PC-9 (cell line): ENCODE data around the gene LOXL1. TPM values are rescaled to one million over a fixed set of nuclear protein-coding genes. Genes with fewer than 3 reads are reported as not detected.
A peak's percentile ranks its signal among the peaks of the same experiment; 100 is the strongest.

Experiments used
- BruUV-seq: library from RNA; stranded (reverse); fragments of 400-500 nt; replicated peaks from 2 replicates; lab custom pipeline; 2021; lab: Mats Ljungman, UMichigan
- CTCF ChIA-PET: fragments of 300-600 bp; sonication (Branson Sonifier 250); formaldehyde crosslinking; loops from one replicate; lab custom pipeline; 2022; ENCODE audit warnings: antibody characterized with exemption; lab: Charles Lee
- POLR2A ChIA-PET: fragments of 300-600 bp; sonication (Branson Sonifier 250); formaldehyde crosslinking; loops from one replicate; lab custom pipeline; 2022; ENCODE audit warnings: antibody characterized with exemption; ENCODE audit not compliant: unreplicated experiment; lab: Charles Lee
- DNase-seq, 2 experiments: peaks; one replicate each; pipeline versions ENCODE4 v3.0.0 to v3.0.0-alpha.2; 2015 to 2022; ENCODE audit warnings: mixed read lengths in 1 of 2
- H2AFZ ChIP-seq: fragments of 200-600 bp; sonication (generic); 2 replicates; pipeline ENCODE4 v1.8.1; 2017; ENCODE audit warnings: antibody characterized with exemption
- H3F3A ChIP-seq: fragments of 200-600 bp; sonication (generic); 2 replicates; pipeline ENCODE4 v1.8.1; 2017; ENCODE audit warnings: antibody characterized with exemption, mild to moderate bottlenecking, low read depth; ENCODE audit not compliant: insufficient read depth
- H3K27ac ChIP-seq: fragments of 200-600 bp; sonication (generic); 2 replicates; pipeline ENCODE4 v1.6.1; 2016; ENCODE audit warnings: mixed run types
- H3K27me3 ChIP-seq: fragments of 200-600 bp; sonication (generic); 2 replicates; pipeline ENCODE4 v1.6.1; 2016; ENCODE audit warnings: low read depth, mixed run types; ENCODE audit not compliant: insufficient read depth
- H3K36me3 ChIP-seq: fragments of 200-600 bp; sonication (generic); 2 replicates; pipeline ENCODE4 v1.6.1; 2016; ENCODE audit warnings: low read depth, mixed run types
- H3K4me1 ChIP-seq: fragments of 200-600 bp; sonication (generic); replicated peaks from 2 replicates; pipeline ENCODE4 v1.6.1; 2016; ENCODE audit warnings: mixed run types; ENCODE audit not compliant: insufficient read depth
- H3K4me2 ChIP-seq: fragments of 200-600 bp; sonication (generic); 2 replicates; pipeline ENCODE4 v1.6.1; 2017; ENCODE audit warnings: mixed run types
- H3K4me3 ChIP-seq: fragments of 200-600 bp; sonication (generic); 2 replicates; pipeline ENCODE4 v1.6.1; 2016; ENCODE audit warnings: mixed run types
- H3K79me2 ChIP-seq: fragments of 200-600 bp; sonication (generic); 2 replicates; pipeline ENCODE4 v1.6.1; 2017; ENCODE audit warnings: low read depth, mixed run types
- H3K9me2 ChIP-seq: fragments of 200-600 bp; sonication (generic); 2 replicates; pipeline ENCODE4 v1.8.1; 2017; ENCODE audit warnings: mild to moderate bottlenecking; ENCODE audit not compliant: insufficient read depth
- H3K9me3 ChIP-seq: fragments of 200-600 bp; sonication (generic); 2 replicates; pipeline ENCODE4 v1.8.1; 2016; ENCODE audit warnings: low read depth; ENCODE audit not compliant: insufficient read depth
- H4K20me1 ChIP-seq: fragments of 200-600 bp; sonication (generic); 2 replicates; pipeline ENCODE4 v1.8.1; 2017; ENCODE audit not compliant: insufficient read depth
- CTCF ChIP-seq: fragments of 200-600 bp; sonication (generic); conservative IDR thresholded peaks from 2 replicates; pipeline ENCODE4 v1.6.1; 2017; ENCODE audit warnings: mixed run types, antibody characterized with exemption, mild to moderate bottlenecking, moderate library complexity
- EZH2 ChIP-seq: fragments of 200-600 bp; sonication (generic); IDR thresholded peaks from 2 replicates; pipeline ENCODE4 v1.8.0; 2017; ENCODE audit warnings: antibody characterized with exemption, low read depth
- intact Hi-C: fragments of 100-400 bp; cut with micrococcal nuclease; formaldehyde crosslinking; loops from one replicate; pipeline ENCODE4 v1.10.0; 2022; ENCODE audit not compliant: unreplicated experiment
- total RNA-seq: library from RNA; stranded (reverse); gene quantifications from 2 replicates; pipeline ENCODE4 v1.2.3, GENCODE V29; 2021

The LOXL1 gene
- total RNA-seq, 1 experiment from 2014 or later, result 50.7 TPM

GRCh38 chr15:73981761-73982221 is 55.5 kb downstream of the LOXL1 start:
- no peak overlapping the region for H2AFZ ChIP-seq
- no peak for TF ChIP-seq EZH2
- no peaks in the 10 kb centered on the region for H4K20me1 ChIP-seq
- H3K4me2 ChIP-seq, result peak overlapping the region; percentile 68
- peak overlapping the region; percentile 49; the same call in 1 of the 2 replicates for H3K27ac ChIP-seq
- BruUV-seq, result no TSS peak
- H3K36me3 ChIP-seq, result no peaks in the 10 kb centered on the region
- POLR2A ChIA-PET, result no interaction called here
- no peak overlapping the region for H3K4me3 ChIP-seq
- no peaks in the 10 kb centered on the region for H3K27me3 ChIP-seq
- peaks cover 29% of the 10 kb centered on the region for H3K4me1 ChIP-seq
- CTCF ChIA-PET, result interaction anchor here (1.0 to 2.8 kb wide), 2 partner anchors 9 to 13 kb away, joined by 3 to 11 read pairs; partner anchors contain the start of gene PML
- H3K9me2 ChIP-seq, result no peaks in the 10 kb centered on the region; the same call in 1 of the 2 replicates
- intact Hi-C loops, result loop anchor here (5.0 to 10.0 kb wide), 2 partner anchors 71 to 223 kb away; partner anchors contain the start of gene STRA6
- no peaks in the 10 kb centered on the region for H3K79me2 ChIP-seq
- no peak for DNase-seq
- H3K9me3 ChIP-seq, result no peaks in the 10 kb centered on the region
- H3F3A ChIP-seq, result peaks cover 7% of the 10 kb centered on the region; the same call in 1 of the 2 replicates

GRCh38 chr15:73982222-73982962 is 56.1 kb downstream of the LOXL1 start:
- H3K4me2 ChIP-seq, result peak overlapping the region; percentile 68
- H3K4me1 ChIP-seq, result peaks cover 35% of the 10 kb centered on the region
- peak overlapping the region; percentile 49 for H3K27ac ChIP-seq
- BruUV-seq, result no TSS peak
- no peak for TF ChIP-seq EZH2
- no peak for TF ChIP-seq CTCF
- H4K20me1 ChIP-seq, result no peaks in the 10 kb centered on the region
- peak; percentile 52 to 79 for DNase-seq
- ChIA-PET CTCF (interaction anchor here (1.0 to 2.8 kb wide), 2 partner anchors 9 to 12 kb away, joined by 3 to 11 read pairs; partner anchors contain the start of gene PML), POLR2A (interaction anchor here (0.6 to 1.4 kb wide), 3 partner anchors 9 to 271 kb away, joined by 3 to 14 read pairs (median 6); partner anchors contain the start of gene PML)
- H3K36me3 ChIP-seq, result no peaks in the 10 kb centered on the region
- H3K9me2 ChIP-seq, result no peaks in the 10 kb centered on the region; the same call in 1 of the 2 replicates
- no peaks in the 10 kb centered on the region for H3K9me3 ChIP-seq
- intact Hi-C loops, result loop anchor here (5.0 to 10.0 kb wide), 2 partner anchors 70 to 222 kb away; partner anchors contain the start of gene STRA6
- no peaks in the 10 kb centered on the region for H3K79me2 ChIP-seq
- H3F3A ChIP-seq, result peaks cover 9% of the 10 kb centered on the region
- no peak overlapping the region for H2AFZ ChIP-seq
- no peak overlapping the region; the same call in 1 of the 2 replicates for H3K4me3 ChIP-seq
- no peaks in the 10 kb centered on the region for H3K27me3 ChIP-seq

- Histone ChIP-seq H3K4me2 (peak overlapping the region; percentile 68), H3K36me3 (no peaks in the 10 kb centered on the region), H3K27ac (peak overlapping the region; percentile 49; the same call in 1 of the 2 replicates), H3K4me1 (peaks cover 44% of the 10 kb centered on the region), H3K79me2 (no peaks in the 10 kb centered on the region), H3K9me2 (no peaks in the 10 kb centered on the region; the same call in 1 of the 2 replicates), H2AFZ (no peak overlapping the region), H4K20me1 (no peaks in the 10 kb centered on the region), H3K9me3 (no peaks in the 10 kb centered on the region), H3K27me3 (no peaks in the 10 kb centered on the region), H3F3A (peaks cover 14% of the 10 kb centered on the region), H3K4me3 (no peak overlapping the region)
- intact Hi-C loops, result loop anchor here (5.0 to 10.0 kb wide), 2 partner anchors 69 to 222 kb away; partner anchors contain the start of gene STRA6
- ChIA-PET POLR2A (interaction anchor here (0.5 to 1.4 kb wide), 3 partner anchors 11 to 65 kb away, joined by 3 to 6 read pairs (median 4); partner anchors contain the start of gene PML), CTCF (interaction anchor here (0.6 to 2.8 kb wide), 3 partner anchors 10 to 212 kb away, joined by 3 to 11 read pairs (median 3); no protein-coding TSS in a partner anchor)
- peak; percentile 73 to 91 for DNase-seq
- TF ChIP-seq CTCF (no peak), EZH2 (no peak)
- BruUV-seq, result no TSS peak
These were observed 57.0 kb downstream of the LOXL1 start for GRCh38 chr15:73983211-73983727.
